ENCODE data around the gene PTPN23.

GRCh38 chr3:47347217-47347801, 33.5 kb upstream of the PTPN23 start:
- no peak for TF ChIP-seq POLR2A (IDR thresholded peaks at IDR 0.05)
- no peak for TF ChIP-seq CTCF (IDR thresholded peaks at IDR 0.05)
- no peak for TF ChIP-seq EP300 (IDR thresholded peaks at IDR 0.05; ENCODE audit: low read depth)
- TF ChIP-seq POLR2AphosphoS5 (IDR thresholded peaks at IDR 0.05): no peak
